HepG2 (cell line): Measurements from ENCODE around the gene PLB1. TPM values are rescaled to one million over a fixed set of nuclear protein-coding genes. Genes with fewer than 3 reads are reported as not detected.
A peak's percentile ranks its signal among the peaks of the same experiment; 100 is the strongest.

Experiments
- ATAC-seq: fragments of 200-7000 bp; cut with Tn5 transposase; 3 replicates; pipeline ENCODE4 v1.9.1; 2020; ENCODE audit warnings: mild to moderate bottlenecking, moderate library complexity
- BruUV-seq: library from RNA; stranded (reverse); fragments of 400-500 nt; replicated peaks from 2 replicates; lab custom pipeline; 2021; lab: Mats Ljungman, UMichigan
- CTCF ChIA-PET: fragments of 300-600 bp; formaldehyde crosslinking; extraction: SDS; loops from one replicate; lab custom pipeline; 2021; ENCODE audit warnings: low total read pairs, inconsistent platforms, low intra/inter-chr PET ratio; lab: Yijun Ruan, JAX
- POLR2A ChIA-PET: fragments of 350-600 bp; sonication (Branson Sonifier 250); formaldehyde crosslinking; loops from one replicate; lab custom pipeline; 2020; ENCODE audit warnings: antibody characterized with exemption, inconsistent platforms; lab: Yijun Ruan, JAX
- DNase-seq: peaks from one replicate; pipeline ENCODE4 v3.0.0-alpha.2; 2015; ENCODE audit warnings: low spot score
- FAIRE-seq: peaks from 3 replicates; lab custom pipeline; 2011; peaks lifted over from hg19 to GRCh38; lab: Jason Lieb, UNC
- H2AFZ ChIP-seq: one replicate; pipeline ENCODE4 v1.6.1; 2011; ENCODE audit warnings: low read length, inconsistent platforms
- H3K27ac ChIP-seq: fragments of 300-600 bp; 3 replicates; pipeline ENCODE4 v1.8.0; 2011; ENCODE audit warnings: mixed run types, mild to moderate bottlenecking, mixed read lengths, low read length, inconsistent platforms; ENCODE audit not compliant: insufficient read depth; ENCODE audit errors: extremely low read length
- H3K27me3 ChIP-seq, 2 experiments: fragments of 200-600 bp in 1 of 2; 2 replicates in 1 of 2; 3 replicates in 1 of 2; pipeline versions ENCODE4 v1.6.0 to v1.8.0; 2011; ENCODE audit warnings: low read length in 2 of 2, mild to moderate bottlenecking in 2 of 2, moderate library complexity in 2 of 2, inconsistent platforms in 1 of 2; ENCODE audit not compliant: insufficient read depth in 2 of 2, control insufficient read depth in 1 of 2
- H3K36me3 ChIP-seq, 2 experiments: fragments of 200-600 bp in 1 of 2; replicated peaks in 1 of 2; 2 replicates in 1 of 2; 3 replicates in 1 of 2; pipeline versions ENCODE4 v1.5.1 to v1.8.0; 2011; ENCODE audit warnings: low read length in 2 of 2, inconsistent platforms in 1 of 2; ENCODE audit not compliant: insufficient read depth in 2 of 2, control insufficient read depth in 1 of 2
- H3K4me1 ChIP-seq: 2 replicates; pipeline ENCODE4 v1.5.1; 2012; ENCODE audit warnings: low read length, inconsistent platforms; ENCODE audit not compliant: insufficient read depth
- H3K4me2 ChIP-seq: 2 replicates; pipeline ENCODE4 v1.6.0; 2011; ENCODE audit warnings: low read depth, low read length, inconsistent platforms
- H3K4me3 ChIP-seq, 3 experiments: fragments of 200-600 bp in 1 of 3; sonication (generic), shearing (Covaris generic) in 1 of 3; replicated peaks in 1 of 3; 2 replicates each; pipeline ENCODE4 v1.5.1; 2011 to 2016; ENCODE audit warnings: low read length in 3 of 3, inconsistent platforms in 2 of 3, low read depth in 2 of 3, mild to moderate bottlenecking in 2 of 3, control low read depth in 1 of 3, mixed read lengths in 1 of 3; ENCODE audit not compliant: insufficient read depth in 1 of 3
- H3K79me2 ChIP-seq: one replicate; pipeline ENCODE4 v1.6.1; 2011; ENCODE audit warnings: low read length, inconsistent platforms; ENCODE audit not compliant: insufficient read depth
- H3K9ac ChIP-seq: 2 replicates; pipeline ENCODE4 v1.6.0; 2011; ENCODE audit warnings: mild to moderate bottlenecking, low read depth, low read length, inconsistent platforms; ENCODE audit not compliant: insufficient read depth
- H3K9me3 ChIP-seq: 2 replicates; pipeline ENCODE4 v1.5.1; 2012; ENCODE audit warnings: mild to moderate bottlenecking, low read length
- H4K20me1 ChIP-seq: 2 replicates; pipeline ENCODE4 v1.6.0; 2011; ENCODE audit warnings: inconsistent platforms, mild to moderate bottlenecking, low read length, moderate library complexity; ENCODE audit not compliant: insufficient read depth
- CTCF ChIP-seq: sonication (generic); formaldehyde crosslinking; IDR thresholded peaks from 2 replicates; pipeline ENCODE4 v1.5.0; 2020; ENCODE audit warnings: mild to moderate bottlenecking, missing genetic modification reagents, moderate library complexity
- SOX6 ChIP-seq, 2 experiments: fragments of 450-650 bp in 1 of 2; sonication (generic) in 1 of 2; formaldehyde crosslinking in 1 of 2; IDR thresholded peaks; 2 replicates each; pipeline versions ENCODE4 v1.4.0 to v1.6.1; 2017 to 2020; ENCODE audit warnings: antibody characterized with exemption in 1 of 2, mild to moderate bottlenecking in 1 of 2, missing genetic modification reagents in 1 of 2
- STAG1 ChIP-seq: sonication (generic); formaldehyde crosslinking; IDR thresholded peaks from 2 replicates; pipeline ENCODE4 v1.4.0; 2020; ENCODE audit warnings: missing genetic modification reagents
- ZNF776 ChIP-seq: sonication (generic); formaldehyde crosslinking; IDR thresholded peaks from 2 replicates; pipeline ENCODE4 v1.4.0; 2020; ENCODE audit warnings: mild to moderate bottlenecking, missing genetic modification reagents
- WGBS: methylation state at CpG from one replicate; pipeline ENCODE4 v1.1.6; 2017; ENCODE audit warnings: low lambda C conversion rate; 5-methylcytosine and 5-hydroxymethylcytosine counted together
- in situ Hi-C: cut with HindIII; loops from 2 replicates; pipeline ENCODE4 v1.10.0; 2017; ENCODE audit warnings: low pct_unique_long_range_greater_than_20kb; ENCODE audit not compliant: extremely low pct_ligation_motif_present
- intact Hi-C: fragments of 100-400 bp; cut with micrococcal nuclease; formaldehyde crosslinking; loops from one replicate; pipeline ENCODE4 v1.10.0; 2022; ENCODE audit not compliant: unreplicated experiment
- polyA plus RNA-seq, 8 experiments: library from polyadenylated mRNA; depleted of rRNA in 3 of 8; stranded (reverse) in 7 of 8; unstranded in 1 of 8; fragments of >200 nt; fragmentation: Illumina TruSeq in 4 of 8; extraction: Trizol in 4 of 8; gene quantifications; 2 replicates each; pipeline versions ENCODE4 v1.2.1 to v1.2.3, GENCODE V29; 2011 to 2016; ENCODE audit warnings: low read depth in 4 of 8, missing spikeins in 1 of 8, mixed read lengths in 1 of 8; ENCODE audit not compliant: insufficient read depth in 1 of 8
- total RNA-seq, 5 experiments: library from RNA; depleted of rRNA; stranded (reverse); fragments of >200 nt; fragmentation: Illumina TruSeq; extraction: Trizol; gene quantifications; 2 replicates each; pipeline ENCODE4 v1.2.3, GENCODE V29; 2016; ENCODE audit warnings: low read depth in 1 of 5

The PLB1 gene
- total and polyA plus RNA-seq, 2 of the 13 experiments (the other 11 are each of a cell fraction or from before 2014, with no cell fraction given) = 0.20 to 1.8 TPM

GRCh38 chr2:28606986-28607441, 111.2 kb downstream of the PLB1 start:
- Histone ChIP-seq H3K27me3 (peaks cover 3 to 55% of the 10 kb centered on the region in 2 experiments; a peak in 4 of 5 replicates), H3K79me2 (no peaks in the 10 kb centered on the region), H3K9me3 (no peaks in the 10 kb centered on the region), H2AFZ (no peak overlapping the region), H3K4me3 (no peak overlapping the region), H3K9ac (no peak overlapping the region), H3K4me1 (peaks cover 18% of the 10 kb centered on the region), H3K4me2 (no peak overlapping the region), H4K20me1 (no peaks in the 10 kb centered on the region), H3K27ac (no peak overlapping the region), H3K36me3 (no peaks in the 10 kb centered on the region)
- ATAC-seq (peak; percentile 50), FAIRE-seq (no peak), DNase-seq (no peak)
- 15% methylated on average over 5 of the region's 5 CpGs for WGBS
- POLR2A ChIA-PET = interaction anchor here (1.6 kb wide), 1 partner anchor 41 kb away, joined by 3 read pairs; no protein-coding TSS in a partner anchor
- BruUV-seq = no TSS peak
- no peak for TF ChIP-seq ZNF776 (CRISPR knock-in tag)
- peak; percentile 35 for TF ChIP-seq STAG1 (CRISPR knock-in tag)
- TF ChIP-seq CTCF (CRISPR knock-in tag) = peak; percentile 34; the same call in 1 of the 2 replicates
- no peak for TF ChIP-seq SOX6 (IDR thresholded peaks at IDR 0.05)
- TF ChIP-seq SOX6 (CRISPR knock-in tag; IDR thresholded peaks at IDR 0.05) = no peak
- in situ Hi-C loops = no loop called here
- intact Hi-C loops = no loop called here
- CTCF ChIA-PET = interaction anchor here (1.2 kb wide), 1 partner anchor 40 kb away, joined by 6 read pairs; no protein-coding TSS in a partner anchor
